ENCODE measurements around the gene MMP28. TPM values are rescaled to one million over a fixed set of nuclear protein-coding genes. Genes with fewer than 3 reads are reported as not detected.

The MMP28 gene
- total RNA-seq, 3 donors from 2014 or later: 5.6 to 25.6 (median 12.3) TPM

- no peak overlapping the region for H3K4me3 ChIP-seq
- TF ChIP-seq POLR2AphosphoS5 (IDR thresholded peaks at IDR 0.05): no peak
- no peak for TF ChIP-seq CTCF (IDR thresholded peaks at IDR 0.05)
- TF ChIP-seq POLR2A (IDR thresholded peaks at IDR 0.05): no peak
- H3K9me3 ChIP-seq: no peaks in the 10 kb centered on the region
- intact Hi-C loops (cut with DNase I; ENCODE audit: low total_unique reads): no loop called here
- no peak overlapping the region for H3K27ac ChIP-seq
- no peak for DNase-seq (ENCODE audit: low spot score in 2 of 2)
- peaks cover 3 to 14% of the 10 kb centered on the region in 2 donors for H3K4me1 ChIP-seq
- H3K27me3 ChIP-seq: peaks cover 0 to 32% of the 10 kb centered on the region in 2 donors
- H3K36me3 ChIP-seq: no peaks in the 10 kb centered on the region
These were observed 49.6 kb downstream of the MMP28 start for GRCh38 chr17:35745749-35746320.

- DNase-seq (ENCODE audit: low spot score in 2 of 2): no peak
- H3K4me3 ChIP-seq: no peak overlapping the region
- TF ChIP-seq POLR2A (IDR thresholded peaks at IDR 0.05) (no peak), CTCF (IDR thresholded peaks at IDR 0.05) (no peak), POLR2AphosphoS5 (IDR thresholded peaks at IDR 0.05) (no peak)
- H3K4me1 ChIP-seq: peaks cover 3 to 14% of the 10 kb centered on the region in 2 donors
- no peaks in the 10 kb centered on the region for H3K36me3 ChIP-seq
- H3K9me3 ChIP-seq: no peaks in the 10 kb centered on the region
- H3K27me3 ChIP-seq: peaks cover 0 to 38% of the 10 kb centered on the region in 2 donors
- intact Hi-C loops (cut with DNase I; ENCODE audit: low total_unique reads): no loop called here
- no peak overlapping the region for H3K27ac ChIP-seq
These were observed 50.2 kb downstream of the MMP28 start for GRCh38 chr17:35745246-35745645.

DNA sequence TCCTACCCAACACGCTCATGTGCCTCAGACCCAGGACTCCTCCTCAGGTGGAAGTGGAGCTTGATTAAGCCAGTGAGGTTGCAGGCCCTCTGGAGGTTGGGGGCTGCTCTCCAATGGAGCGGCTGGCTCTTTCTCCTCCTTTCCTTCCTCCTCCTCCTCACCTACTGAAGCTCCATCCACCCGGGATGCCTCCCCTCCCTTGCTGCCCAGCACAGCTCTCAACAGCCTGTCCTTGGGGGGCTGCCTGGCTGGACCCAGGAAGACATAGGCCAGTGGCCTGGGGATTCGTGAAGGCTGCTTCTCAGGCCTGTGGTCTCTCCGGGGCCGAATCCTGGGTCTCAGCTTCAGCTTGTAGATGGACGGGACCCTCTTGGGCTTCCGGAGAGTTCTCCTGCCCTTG lies 50.6 kb downstream of the MMP28 start:
- intact Hi-C loops (cut with DNase I; ENCODE audit: low total_unique reads): no loop called here
- Histone ChIP-seq H3K27me3 (peaks cover 0 to 41% of the 10 kb centered on the region in 2 donors), H3K4me3 (no peak overlapping the region), H3K4me1 (peaks cover 3 to 14% of the 10 kb centered on the region in 2 donors), H3K36me3 (no peaks in the 10 kb centered on the region), H3K9me3 (no peaks in the 10 kb centered on the region), H3K27ac (no peak overlapping the region)
- no peak for TF ChIP-seq POLR2A (IDR thresholded peaks at IDR 0.05)
- no peak for TF ChIP-seq POLR2AphosphoS5 (IDR thresholded peaks at IDR 0.05)
- TF ChIP-seq CTCF (IDR thresholded peaks at IDR 0.05): no peak
- no peak for DNase-seq (ENCODE audit: low spot score in 2 of 2)

- Histone ChIP-seq H3K27ac (no peak overlapping the region), H3K4me3 (no peak overlapping the region), H3K36me3 (no peaks in the 10 kb centered on the region), H3K27me3 (peaks cover 0 to 41% of the 10 kb centered on the region in 2 donors), H3K9me3 (no peaks in the 10 kb centered on the region), H3K4me1 (peaks cover 3 to 14% of the 10 kb centered on the region in 2 donors)
- DNase-seq (ENCODE audit: low spot score in 2 of 2): no peak
- intact Hi-C loops (cut with DNase I; ENCODE audit: low total_unique reads): no loop called here
- TF ChIP-seq POLR2A (IDR thresholded peaks at IDR 0.05) (no peak), CTCF (IDR thresholded peaks at IDR 0.05) (no peak), POLR2AphosphoS5 (IDR thresholded peaks at IDR 0.05) (no peak)
These were observed 51.7 kb downstream of the MMP28 start for GRCh38 chr17:35743626-35744328.

- Histone ChIP-seq H3K27ac (no peak overlapping the region), H3K27me3 (peaks cover 0 to 41% of the 10 kb centered on the region in 2 donors), H3K4me3 (no peak overlapping the region), H3K9me3 (no peaks in the 10 kb centered on the region), H3K4me1 (peaks cover 0 to 11% of the 10 kb centered on the region in 2 donors), H3K36me3 (no peaks in the 10 kb centered on the region)
- no peak for TF ChIP-seq POLR2AphosphoS5 (IDR thresholded peaks at IDR 0.05)
- TF ChIP-seq CTCF (IDR thresholded peaks at IDR 0.05): no peak
- intact Hi-C loops (cut with DNase I; ENCODE audit: low total_unique reads): no loop called here
- no peak for DNase-seq (ENCODE audit: low spot score in 2 of 2)
These were observed 52.5 kb downstream of the MMP28 start for GRCh38 chr17:35742896-35743477.

Measured in breast epithelium (tissue), 4 donors.